ENCODE data around the gene ETNK2. TPM values are rescaled to one million over a fixed set of nuclear protein-coding genes. Genes with fewer than 3 reads are reported as not detected.

ETNK2 gene
- total RNA-seq, 2 experiments from 2014 or later, result 1.5 to 1.7 TPM

DNA sequence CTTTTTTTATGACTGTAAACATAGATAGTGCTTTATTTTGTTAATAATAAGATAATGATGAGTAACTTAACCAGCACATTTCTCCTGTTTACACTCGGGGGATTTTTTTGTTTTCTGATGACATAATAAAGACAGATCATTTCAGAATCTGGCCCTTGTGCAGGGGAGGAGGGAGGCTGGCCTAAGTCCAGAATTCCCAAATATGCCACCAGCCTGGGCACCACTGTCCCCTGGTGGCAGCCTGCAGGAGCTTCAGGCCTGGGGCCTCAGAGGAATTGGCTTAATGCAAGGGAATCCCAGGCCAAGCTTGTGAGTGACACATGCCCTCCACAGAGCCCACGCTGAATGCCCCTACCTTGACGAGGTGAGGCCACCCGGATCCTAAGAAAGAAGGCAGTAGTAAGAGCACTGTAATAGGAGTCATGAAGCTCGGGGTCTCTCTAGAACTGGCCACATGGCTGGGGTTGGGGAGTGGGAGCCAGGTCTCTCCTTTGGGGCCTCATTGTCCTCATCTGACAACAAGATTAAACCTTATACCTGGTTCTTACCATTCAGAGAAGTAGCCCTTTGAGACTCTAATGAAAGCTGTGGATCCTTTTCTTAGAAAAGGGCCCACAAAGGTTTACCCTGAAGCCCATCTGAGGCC is 24.1 kb downstream of the ETNK2 start:
- no peaks in the 10 kb centered on the region for H3K9me3 Mint-ChIP-seq
- H3K4me3 Mint-ChIP-seq, result no peak overlapping the region
- no peaks in the 10 kb centered on the region for H3K36me3 Mint-ChIP-seq
- H3K27me3 Mint-ChIP-seq, result no peaks in the 10 kb centered on the region
- H3K4me1 Mint-ChIP-seq, result peaks cover 5% of the 10 kb centered on the region
- DNase-seq, result peak; percentile 24
- H3K27ac Mint-ChIP-seq, result no peak overlapping the region

GRCh38 chr1:204126956-204127355 is 24.9 kb downstream of the ETNK2 start:
- H3K9me3 Mint-ChIP-seq, result no peaks in the 10 kb centered on the region
- H3K4me3 Mint-ChIP-seq, result no peak overlapping the region
- DNase-seq, result no peak
- no peaks in the 10 kb centered on the region for H3K27me3 Mint-ChIP-seq
- H3K36me3 Mint-ChIP-seq, result no peaks in the 10 kb centered on the region
- H3K4me1 Mint-ChIP-seq, result peaks cover 5% of the 10 kb centered on the region
- no peak overlapping the region for H3K27ac Mint-ChIP-seq

GRCh38 chr1:204126386-204126785 is 25.5 kb downstream of the ETNK2 start:
- H3K4me3 Mint-ChIP-seq, result no peak overlapping the region

DNA sequence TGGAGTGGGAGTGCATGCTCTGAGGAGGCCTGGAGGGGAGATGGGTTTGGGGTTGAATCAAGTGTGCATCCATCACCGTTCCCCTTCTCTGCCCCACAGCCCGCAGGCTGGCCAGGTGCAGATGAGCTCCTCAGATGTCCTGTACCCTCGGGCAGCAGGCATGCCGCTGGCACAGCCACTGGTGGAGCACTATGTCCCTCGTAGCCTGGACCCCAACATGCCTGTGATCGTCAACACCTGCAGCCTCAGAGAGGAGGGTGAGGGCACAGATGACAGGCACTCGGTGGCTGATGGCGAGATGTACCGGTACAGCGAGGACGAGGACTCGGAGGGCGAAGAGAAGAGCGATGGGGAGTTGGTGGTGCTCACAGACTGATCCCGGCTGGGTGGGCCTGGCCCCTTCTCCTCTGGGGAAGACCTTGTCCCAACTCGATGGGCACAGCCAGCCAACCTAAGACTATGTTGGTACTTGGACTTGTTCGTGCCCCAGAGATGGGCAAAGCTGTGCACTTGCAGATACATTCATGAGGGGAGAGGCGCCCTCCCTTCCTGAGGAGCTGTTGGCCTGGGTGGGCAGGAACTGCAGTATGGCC is 26.0 kb downstream of the ETNK2 start:
- Mint-ChIP-seq H3K4me1 (peaks cover 5% of the 10 kb centered on the region), H3K27ac (no peak overlapping the region), H3K27me3 (no peaks in the 10 kb centered on the region), H3K36me3 (no peaks in the 10 kb centered on the region), H3K4me3 (no peak overlapping the region), H3K9me3 (no peaks in the 10 kb centered on the region)
- DNase-seq, result no peak

More at GRCh38 chr1:204126386-204126785, 25.5 kb downstream of the ETNK2 start:
- Mint-ChIP-seq H3K9me3 (no peaks in the 10 kb centered on the region), H3K4me1 (peaks cover 5% of the 10 kb centered on the region), H3K27me3 (no peaks in the 10 kb centered on the region), H3K36me3 (no peaks in the 10 kb centered on the region), H3K27ac (no peak overlapping the region)
- no peak for DNase-seq

GRCh38 chr1:204124639-204125038 is 27.2 kb downstream of the ETNK2 start:
- no peak for DNase-seq
- Mint-ChIP-seq H3K36me3 (no peaks in the 10 kb centered on the region), H3K27me3 (no peaks in the 10 kb centered on the region), H3K4me3 (no peak overlapping the region), H3K9me3 (no peaks in the 10 kb centered on the region), H3K4me1 (peaks cover 5% of the 10 kb centered on the region), H3K27ac (no peak overlapping the region)

- no peaks in the 10 kb centered on the region for H3K36me3 Mint-ChIP-seq
- H3K27me3 Mint-ChIP-seq, result no peaks in the 10 kb centered on the region
- H3K9me3 Mint-ChIP-seq, result no peaks in the 10 kb centered on the region
- no peaks in the 10 kb centered on the region for H3K4me1 Mint-ChIP-seq
- no peak overlapping the region for H3K27ac Mint-ChIP-seq
- DNase-seq, result no peak
- H3K4me3 Mint-ChIP-seq, result no peak overlapping the region
Observed at GRCh38 chr1:204123376-204123775, 28.5 kb downstream of the ETNK2 start.

- no peaks in the 10 kb centered on the region for H3K4me1 Mint-ChIP-seq
- H3K4me3 Mint-ChIP-seq, result no peak overlapping the region
- no peaks in the 10 kb centered on the region for H3K27me3 Mint-ChIP-seq
- no peak overlapping the region for H3K27ac Mint-ChIP-seq
- DNase-seq, result no peak
- no peaks in the 10 kb centered on the region for H3K9me3 Mint-ChIP-seq
- H3K36me3 Mint-ChIP-seq, result no peaks in the 10 kb centered on the region
Observed at GRCh38 chr1:204121840-204122555, 29.8 kb downstream of the ETNK2 start.

GRCh38 chr1:204116539-204116938 is 35.3 kb downstream of the ETNK2 start:
- H3K27ac Mint-ChIP-seq, result no peak overlapping the region
- no peak overlapping the region for H3K4me3 Mint-ChIP-seq
- no peak for DNase-seq
- H3K4me1 Mint-ChIP-seq, result no peaks in the 10 kb centered on the region
- no peaks in the 10 kb centered on the region for H3K27me3 Mint-ChIP-seq
- H3K9me3 Mint-ChIP-seq, result no peaks in the 10 kb centered on the region
- H3K36me3 Mint-ChIP-seq, result no peaks in the 10 kb centered on the region

GRCh38 chr1:204115116-204115515 is 36.7 kb downstream of the ETNK2 start:
- DNase-seq, result no peak
- no peaks in the 10 kb centered on the region for H3K9me3 Mint-ChIP-seq
- no peaks in the 10 kb centered on the region for H3K4me1 Mint-ChIP-seq
- H3K4me3 Mint-ChIP-seq, result no peak overlapping the region
- no peaks in the 10 kb centered on the region for H3K36me3 Mint-ChIP-seq
- no peaks in the 10 kb centered on the region for H3K27me3 Mint-ChIP-seq
- no peak overlapping the region for H3K27ac Mint-ChIP-seq

- Mint-ChIP-seq H3K27me3 (no peaks in the 10 kb centered on the region), H3K27ac (no peak overlapping the region), H3K4me1 (no peaks in the 10 kb centered on the region), H3K36me3 (no peaks in the 10 kb centered on the region), H3K9me3 (no peaks in the 10 kb centered on the region), H3K4me3 (no peak overlapping the region)
- no peak for DNase-seq
Observed at GRCh38 chr1:204114606-204115005, 37.2 kb downstream of the ETNK2 start.

- Mint-ChIP-seq H3K36me3 (no peaks in the 10 kb centered on the region), H3K4me1 (no peaks in the 10 kb centered on the region), H3K27ac (no peak overlapping the region), H3K27me3 (no peaks in the 10 kb centered on the region), H3K9me3 (no peaks in the 10 kb centered on the region), H3K4me3 (no peak overlapping the region)
- no peak for DNase-seq
Observed at GRCh38 chr1:204113896-204114295, 37.9 kb downstream of the ETNK2 start.

- H3K4me3 Mint-ChIP-seq, result no peak overlapping the region
- no peaks in the 10 kb centered on the region for H3K36me3 Mint-ChIP-seq
- H3K9me3 Mint-ChIP-seq, result no peaks in the 10 kb centered on the region
- H3K27me3 Mint-ChIP-seq, result no peaks in the 10 kb centered on the region
- H3K4me1 Mint-ChIP-seq, result no peaks in the 10 kb centered on the region
- no peak overlapping the region for H3K27ac Mint-ChIP-seq
- no peak for DNase-seq
Observed at GRCh38 chr1:204112876-204113730, 38.7 kb downstream of the ETNK2 start.

DNA sequence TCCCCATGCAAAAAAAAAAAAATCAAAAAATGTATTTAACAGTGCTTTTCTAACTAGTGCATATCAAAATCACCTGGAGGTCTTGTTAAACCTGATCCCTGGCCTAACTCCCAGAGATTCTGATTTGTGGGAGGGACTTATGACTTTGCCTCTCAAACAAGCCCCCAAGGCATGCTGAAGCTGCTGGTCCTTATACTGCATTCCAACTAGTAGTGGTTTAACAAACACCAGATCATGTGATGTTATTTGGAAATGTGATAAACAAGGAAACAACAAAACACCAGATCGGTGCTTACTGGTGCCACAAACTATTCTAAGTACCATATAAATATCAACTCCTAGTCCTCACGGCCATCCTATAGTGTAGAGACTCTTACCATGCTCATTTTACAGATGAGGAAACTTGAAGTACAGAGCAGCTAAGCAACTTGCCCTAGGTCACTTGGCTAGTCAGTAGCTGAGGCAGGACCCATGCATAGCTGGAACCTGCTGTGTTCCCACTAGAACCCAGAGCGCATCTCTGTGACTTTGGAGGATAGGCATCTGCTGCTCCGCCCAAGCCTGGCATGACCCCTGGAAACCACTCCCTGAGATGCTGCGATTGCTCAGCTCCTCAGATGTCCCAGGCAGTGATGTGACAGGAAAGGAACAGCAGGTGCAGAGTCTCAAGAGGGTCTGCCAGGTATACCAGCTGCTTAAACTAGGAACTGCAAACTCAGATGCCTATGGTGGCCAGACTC is 40.8 kb downstream of the ETNK2 start:
- H3K27me3 Mint-ChIP-seq, result no peaks in the 10 kb centered on the region
- H3K27ac Mint-ChIP-seq, result no peak overlapping the region
- H3K4me1 Mint-ChIP-seq, result no peaks in the 10 kb centered on the region
- no peaks in the 10 kb centered on the region for H3K36me3 Mint-ChIP-seq
- no peak for DNase-seq
- no peak overlapping the region for H3K4me3 Mint-ChIP-seq
- no peaks in the 10 kb centered on the region for H3K9me3 Mint-ChIP-seq

GRCh38 chr1:204108312-204109141 is 43.3 kb downstream of the ETNK2 start:
- Mint-ChIP-seq H3K9me3 (no peaks in the 10 kb centered on the region), H3K27ac (no peak overlapping the region), H3K36me3 (no peaks in the 10 kb centered on the region)

More at GRCh38 chr1:204108312-204109141, 43.3 kb downstream of the ETNK2 start:
- Mint-ChIP-seq H3K4me1 (peaks cover 8% of the 10 kb centered on the region), H3K4me3 (no peak overlapping the region), H3K27me3 (peaks cover 6% of the 10 kb centered on the region)
- DNase-seq, result no peak
